ENCODE results near the gene SLCO6A1. TPM values are rescaled to one million over a fixed set of nuclear protein-coding genes. Genes with fewer than 3 reads are reported as not detected.

The SLCO6A1 gene
- not detected for total RNA-seq

DNA sequence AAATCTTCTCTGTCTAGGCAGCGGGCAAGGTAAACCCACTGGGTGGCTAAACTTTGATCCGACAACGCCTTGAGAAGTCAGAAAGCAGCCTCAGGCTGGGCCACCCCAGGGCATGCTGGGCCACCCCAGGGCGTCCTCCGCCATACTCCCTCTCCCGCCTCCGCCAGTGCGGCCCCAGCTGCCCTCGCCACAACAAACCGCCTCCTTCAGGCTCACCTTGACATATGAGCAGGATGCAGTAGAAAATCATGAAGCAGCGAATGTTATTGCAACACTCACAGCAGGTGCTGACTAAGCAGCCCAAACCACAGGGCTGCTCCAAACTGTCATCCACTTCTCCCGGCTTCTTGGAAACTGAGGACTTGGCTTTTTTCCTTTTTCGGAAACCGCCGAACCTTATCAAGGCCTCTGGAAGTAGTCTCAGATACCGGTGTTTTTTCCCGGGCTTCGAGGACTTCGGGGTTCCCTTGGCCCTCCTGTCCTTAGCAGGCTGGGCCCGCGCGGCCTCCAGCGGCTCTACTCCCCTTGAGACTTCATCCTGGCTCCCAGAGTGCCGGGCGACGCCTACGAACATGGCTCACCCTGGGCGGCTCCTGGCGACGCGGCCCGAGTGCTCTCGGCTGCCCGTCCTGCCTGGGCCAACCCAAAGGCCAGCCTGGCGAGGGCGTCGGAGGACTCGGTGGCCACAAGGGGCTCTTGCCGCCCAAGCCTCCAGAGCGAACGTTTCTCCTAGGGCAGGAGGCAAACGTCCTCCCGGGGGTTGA is at the start of gene SLCO6A1:
Gene SLCO6A1, minus strand, starts transcription at position 731 of the 764 bp plus-strand sequence. Its CDS starts 157 bp downstream, at position 574.
- H3K27ac ChIP-seq: no peak within 1 kb of the TSS
- no peak for TF ChIP-seq CTCF (IDR thresholded peaks at IDR 0.05)
- no peaks in the 10 kb centered on the region for H3K9me3 ChIP-seq
- no peak for ATAC-seq (ENCODE audit: insufficient number of reproducible peaks, low FRiP score, low read depth)
- no peaks in the 10 kb centered on the region for H3K27me3 ChIP-seq (replicated peaks; ENCODE audit: insufficient read depth)
- no peak within 1 kb of the TSS for H3K4me3 ChIP-seq
- no peak for DNase-seq (ENCODE audit: low spot score)
- no peaks in the 10 kb centered on the region for H3K4me1 ChIP-seq (ENCODE audit: control insufficient read depth in 1 of 2, low read depth in 2 of 2)
- H3K36me3 ChIP-seq: no peaks in the 10 kb centered on the region

DNA sequence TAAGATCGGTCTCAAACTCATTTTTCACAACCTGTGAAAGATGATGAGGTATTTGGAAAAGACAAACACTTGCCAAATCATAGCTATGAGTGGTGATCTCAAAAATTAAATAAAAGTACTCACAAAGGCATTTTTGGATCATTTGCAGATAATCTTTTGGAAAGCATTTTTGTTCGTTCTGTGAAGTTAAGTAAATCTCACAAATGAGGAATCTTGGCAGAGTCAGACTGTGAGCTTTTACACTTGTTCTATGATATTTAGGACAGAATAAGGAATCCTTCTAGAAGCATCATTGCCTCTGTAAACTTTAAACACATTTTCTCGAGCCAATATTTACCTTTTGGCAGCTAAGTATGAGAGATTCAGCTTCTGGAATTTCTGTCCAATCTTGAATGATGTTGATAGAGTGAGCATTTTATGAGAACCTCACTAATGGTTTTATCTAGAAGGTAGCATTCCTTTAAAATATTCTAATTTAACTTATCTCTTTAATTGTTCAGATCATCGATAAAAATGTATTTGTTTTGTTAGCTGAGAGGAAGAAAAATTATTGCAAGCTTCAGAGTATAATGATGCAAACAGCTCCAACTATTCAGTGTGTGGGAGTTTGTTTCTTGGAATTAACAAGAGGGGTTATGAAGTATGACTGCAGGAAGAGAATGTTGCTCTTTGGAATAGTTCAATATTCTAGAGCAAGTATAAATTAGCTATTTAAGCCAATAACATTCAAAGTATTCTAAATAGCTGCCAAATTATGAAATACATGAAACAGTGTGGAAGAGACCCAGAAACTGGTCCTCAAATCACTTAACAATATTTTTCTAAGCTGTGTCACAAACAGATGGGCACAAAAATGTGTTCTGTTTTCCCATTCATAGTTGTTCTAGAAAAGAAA is 48.6 kb upstream of the SLCO6A1 start:
- Histone ChIP-seq H3K4me1 (ENCODE audit: control insufficient read depth in 1 of 2, low read depth in 2 of 2) (peaks cover 0 to 12% of the 10 kb centered on the region in 2 donors), H3K4me3 (no peak overlapping the region), H3K27ac (no peak overlapping the region), H3K27me3 (replicated peaks; ENCODE audit: insufficient read depth) (no peaks in the 10 kb centered on the region), H3K36me3 (no peaks in the 10 kb centered on the region), H3K9me3 (no peaks in the 10 kb centered on the region)
- TF ChIP-seq CTCF (IDR thresholded peaks at IDR 0.05): no peak
- ATAC-seq (ENCODE audit: insufficient number of reproducible peaks, low FRiP score, low read depth) (no peak), DNase-seq (ENCODE audit: low spot score) (no peak)

- no peak for TF ChIP-seq CTCF (IDR thresholded peaks at IDR 0.05)
- DNase-seq (ENCODE audit: low spot score) (no peak), ATAC-seq (ENCODE audit: insufficient number of reproducible peaks, low FRiP score, low read depth) (no peak)
- no peak overlapping the region for H3K4me3 ChIP-seq
- no peaks in the 10 kb centered on the region for H3K27me3 ChIP-seq (replicated peaks; ENCODE audit: insufficient read depth)
- peaks cover 0 to 12% of the 10 kb centered on the region in 2 donors for H3K4me1 ChIP-seq (ENCODE audit: control insufficient read depth in 1 of 2, low read depth in 2 of 2)
- no peaks in the 10 kb centered on the region for H3K9me3 ChIP-seq
- no peak overlapping the region for H3K27ac ChIP-seq
- H3K36me3 ChIP-seq: no peaks in the 10 kb centered on the region
Measured at GRCh38 chr5:102545175-102545574, 46.4 kb upstream of the SLCO6A1 start.

- no peak overlapping the region for H3K4me3 ChIP-seq
Measured at GRCh38 chr5:102542057-102542456, 43.3 kb upstream of the SLCO6A1 start.

More at GRCh38 chr5:102542057-102542456, 43.3 kb upstream of the SLCO6A1 start:
- no peaks in the 10 kb centered on the region for H3K27me3 ChIP-seq (replicated peaks; ENCODE audit: insufficient read depth)
- TF ChIP-seq CTCF (IDR thresholded peaks at IDR 0.05): no peak
- H3K36me3 ChIP-seq: no peaks in the 10 kb centered on the region
- ATAC-seq (ENCODE audit: insufficient number of reproducible peaks, low FRiP score, low read depth) (no peak), DNase-seq (ENCODE audit: low spot score) (no peak)
- H3K4me1 ChIP-seq (ENCODE audit: control insufficient read depth in 1 of 2, low read depth in 2 of 2): peaks cover 0 to 2% of the 10 kb centered on the region in 2 donors
- H3K27ac ChIP-seq: no peak overlapping the region
- no peaks in the 10 kb centered on the region for H3K9me3 ChIP-seq
